ENCODE measurements around the gene SPINT4.

DNA sequence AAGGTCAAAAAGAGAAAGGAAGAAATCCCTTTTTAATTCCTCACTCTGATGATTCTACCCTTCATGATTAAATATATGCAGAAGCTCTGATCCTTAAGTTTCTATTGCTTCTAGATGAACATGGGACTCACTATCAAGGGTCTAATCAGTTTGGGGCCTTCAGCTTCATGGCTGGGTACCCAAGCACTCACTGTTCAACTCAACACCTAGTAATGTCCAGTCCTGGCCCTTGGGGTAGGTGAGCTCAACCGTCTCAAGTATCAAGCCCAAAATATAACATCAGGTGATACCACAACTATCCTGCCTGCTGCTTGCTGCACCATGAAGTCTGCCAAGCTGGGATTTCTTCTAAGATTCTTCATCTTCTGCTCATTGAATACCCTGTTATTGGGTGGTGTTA lies at the start of gene SPINT4:
- TF ChIP-seq, protein P1, sequence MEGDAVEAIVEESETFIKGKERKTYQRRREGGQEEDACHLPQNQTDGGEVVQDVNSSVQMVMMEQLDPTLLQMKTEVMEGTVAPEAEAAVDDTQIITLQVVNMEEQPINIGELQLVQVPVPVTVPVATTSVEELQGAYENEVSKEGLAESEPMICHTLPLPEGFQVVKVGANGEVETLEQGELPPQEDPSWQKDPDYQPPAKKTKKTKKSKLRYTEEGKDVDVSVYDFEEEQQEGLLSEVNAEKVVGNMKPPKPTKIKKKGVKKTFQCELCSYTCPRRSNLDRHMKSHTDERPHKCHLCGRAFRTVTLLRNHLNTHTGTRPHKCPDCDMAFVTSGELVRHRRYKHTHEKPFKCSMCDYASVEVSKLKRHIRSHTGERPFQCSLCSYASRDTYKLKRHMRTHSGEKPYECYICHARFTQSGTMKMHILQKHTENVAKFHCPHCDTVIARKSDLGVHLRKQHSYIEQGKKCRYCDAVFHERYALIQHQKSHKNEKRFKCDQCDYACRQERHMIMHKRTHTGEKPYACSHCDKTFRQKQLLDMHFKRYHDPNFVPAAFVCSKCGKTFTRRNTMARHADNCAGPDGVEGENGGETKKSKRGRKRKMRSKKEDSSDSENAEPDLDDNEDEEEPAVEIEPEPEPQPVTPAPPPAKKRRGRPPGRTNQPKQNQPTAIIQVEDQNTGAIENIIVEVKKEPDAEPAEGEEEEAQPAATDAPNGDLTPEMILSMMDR (IDR thresholded peaks at IDR 0.05), result no peak
- TF ChIP-seq POLR2A (IDR thresholded peaks at IDR 0.05), result no peak
- no peak for TF ChIP-seq POLR2AphosphoS5 (IDR thresholded peaks at IDR 0.05)
